HG03135 (cell line): ENCODE results near the gene PDILT.

Experiments
- ATAC-seq: cut with Tn5 transposase; IDR thresholded peaks from one replicate; pipeline ENCODE4 v1.9.1; 2021; ENCODE audit warnings: mild to moderate bottlenecking, moderate library complexity; ENCODE audit not compliant: unreplicated experiment

PDILT gene

GRCh38 chr16:20409398-20410120, 5.0 kb upstream of the PDILT start, which contains the start of gene ACSM5:
TSS of gene ACSM5 (plus strand) at chr16:20409534. CDS start at chr16:20411485, 1,951 bp downstream.
- ATAC-seq, result peak; percentile 36

- ATAC-seq, result no peak
These were observed 1.9 kb downstream of the PDILT start for GRCh38 chr16:20402651-20403050.

- no peak for ATAC-seq
These were observed 3.0 kb downstream of the PDILT start for GRCh38 chr16:20401475-20402016.

GRCh38 chr16:20401066-20401465, 3.5 kb downstream of the PDILT start:
- ATAC-seq, result no peak

DNA sequence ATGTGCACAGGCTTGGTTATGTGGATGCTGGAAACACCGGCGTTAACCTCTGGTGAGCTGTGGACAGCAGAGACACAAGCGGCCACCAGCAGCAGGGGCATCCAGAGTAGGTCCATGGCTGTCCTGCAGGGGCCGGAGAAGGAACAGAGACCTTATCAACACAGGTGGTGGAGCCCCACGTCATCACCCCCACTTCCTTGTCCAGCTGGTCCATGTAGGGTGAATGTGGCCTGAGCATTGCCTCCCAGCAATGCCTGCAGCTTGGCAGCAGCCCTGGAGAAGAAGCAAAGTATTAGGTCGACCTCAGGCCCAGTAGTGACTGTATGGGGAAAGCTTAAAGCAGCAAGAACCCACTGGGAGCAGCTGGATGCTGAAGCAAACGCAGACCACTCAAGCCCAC, 5.4 kb downstream of the PDILT start:
- ATAC-seq, result no peak

DNA sequence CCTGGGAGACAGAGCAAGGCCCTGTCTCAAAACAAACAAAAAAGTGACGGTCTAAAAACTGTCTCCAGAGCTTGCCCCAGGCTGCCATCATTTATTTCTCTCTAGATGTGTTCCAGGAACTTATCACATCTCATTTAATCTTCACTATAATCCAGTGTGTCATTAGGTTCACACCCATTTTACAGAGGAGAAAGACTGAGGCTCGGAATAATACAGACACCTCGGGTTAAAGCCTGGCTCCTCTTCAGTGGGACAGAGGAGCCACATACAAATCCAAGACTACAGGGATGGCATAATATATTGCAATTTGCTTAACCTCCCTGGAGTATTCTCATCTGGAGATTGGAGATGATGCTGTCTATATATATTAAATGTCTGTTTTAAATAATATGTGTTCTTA, 5.9 kb downstream of the PDILT start:
- no peak for ATAC-seq

DNA sequence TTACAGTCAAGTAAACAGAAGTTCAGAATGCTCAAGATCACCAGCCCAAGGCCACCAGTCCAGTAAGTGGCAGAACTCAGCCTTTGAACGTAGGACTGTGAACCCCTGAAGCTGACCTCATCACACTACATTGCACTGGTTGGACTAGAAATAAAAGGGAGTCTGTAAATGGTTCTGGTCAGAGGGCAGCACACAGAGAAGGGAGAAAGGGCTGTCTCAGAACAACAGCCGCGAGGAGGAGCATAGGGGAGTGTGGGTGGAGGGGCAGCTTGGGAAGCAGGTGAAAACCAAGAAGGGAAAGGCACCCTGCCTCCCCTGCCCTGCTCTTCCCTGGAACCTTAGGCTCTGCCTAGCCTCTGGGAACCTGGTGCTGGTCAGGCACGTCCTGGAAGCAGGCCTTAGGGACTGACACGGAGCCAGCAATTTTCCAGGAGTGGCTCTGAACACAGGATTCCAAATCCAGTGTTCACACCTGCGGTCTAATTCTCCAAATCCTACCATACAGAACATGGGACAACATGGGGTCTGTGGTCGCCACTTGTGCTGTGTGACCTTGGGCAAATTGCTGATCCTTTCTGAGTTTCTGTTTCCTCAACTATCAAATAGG, 7.0 kb downstream of the PDILT start:
- ATAC-seq, result no peak

- ATAC-seq, result no peak
These were observed 7.6 kb downstream of the PDILT start for GRCh38 chr16:20396846-20397467.

- ATAC-seq, result no peak
These were observed 8.6 kb downstream of the PDILT start for GRCh38 chr16:20395946-20396345.

DNA sequence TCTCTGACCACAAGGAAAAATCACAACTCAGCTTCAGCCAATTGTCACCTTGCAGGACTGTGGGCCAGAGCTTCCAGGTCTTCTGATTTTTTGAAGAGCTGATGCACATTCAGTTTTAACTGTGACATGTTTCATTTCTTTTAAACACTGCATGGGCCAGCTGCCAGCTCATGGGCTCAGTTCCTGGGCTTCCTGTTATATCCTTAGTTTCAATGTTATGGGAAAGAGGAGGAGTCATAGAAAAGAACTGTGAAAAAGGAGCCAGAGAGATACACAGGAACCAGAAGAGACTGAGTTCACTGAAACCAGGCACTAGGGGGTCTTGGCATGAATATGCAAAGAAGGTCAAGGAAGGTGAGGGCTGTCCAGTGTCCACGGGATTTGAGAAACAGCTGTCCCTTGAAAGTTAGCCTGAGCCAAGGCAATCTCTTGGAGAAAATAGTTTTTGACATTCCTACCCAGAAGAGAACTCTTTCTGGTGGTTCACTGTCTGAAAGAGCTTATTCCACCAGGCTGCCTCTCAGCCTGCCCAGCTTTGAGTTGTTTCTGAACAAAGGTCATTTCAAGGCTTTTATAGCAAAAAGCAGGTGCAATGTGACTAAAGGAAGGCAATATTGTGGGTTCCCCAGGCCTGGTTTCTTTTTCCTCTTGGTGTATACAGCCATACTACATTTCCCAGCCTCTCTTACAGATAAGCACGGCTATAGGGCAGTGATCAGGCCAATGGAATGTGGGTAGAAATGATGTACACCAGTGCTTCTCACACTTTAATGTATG, 10.5 kb downstream of the PDILT start:
- no peak for ATAC-seq

DNA sequence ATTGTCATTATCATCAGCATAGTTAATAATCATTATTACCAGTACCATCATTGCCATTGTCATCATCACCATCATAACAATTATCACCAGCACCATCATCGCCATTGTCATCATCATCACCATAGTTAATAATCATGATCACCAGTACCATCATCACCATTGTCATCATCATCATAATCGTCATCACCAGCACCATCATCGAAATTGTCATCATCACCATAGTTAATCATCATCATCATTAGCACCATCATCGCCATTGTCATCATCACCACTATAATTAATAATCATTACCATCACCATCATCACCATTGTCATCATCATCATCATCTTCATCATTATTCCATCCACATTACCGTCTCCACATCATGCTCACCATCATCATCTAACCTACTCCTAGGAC, 13.5 kb downstream of the PDILT start:
- ATAC-seq, result no peak

GRCh38 chr16:20388854-20389253, 15.7 kb downstream of the PDILT start:
- no peak for ATAC-seq

- no peak for ATAC-seq
These were observed 16.6 kb downstream of the PDILT start for GRCh38 chr16:20387978-20388377.

DNA sequence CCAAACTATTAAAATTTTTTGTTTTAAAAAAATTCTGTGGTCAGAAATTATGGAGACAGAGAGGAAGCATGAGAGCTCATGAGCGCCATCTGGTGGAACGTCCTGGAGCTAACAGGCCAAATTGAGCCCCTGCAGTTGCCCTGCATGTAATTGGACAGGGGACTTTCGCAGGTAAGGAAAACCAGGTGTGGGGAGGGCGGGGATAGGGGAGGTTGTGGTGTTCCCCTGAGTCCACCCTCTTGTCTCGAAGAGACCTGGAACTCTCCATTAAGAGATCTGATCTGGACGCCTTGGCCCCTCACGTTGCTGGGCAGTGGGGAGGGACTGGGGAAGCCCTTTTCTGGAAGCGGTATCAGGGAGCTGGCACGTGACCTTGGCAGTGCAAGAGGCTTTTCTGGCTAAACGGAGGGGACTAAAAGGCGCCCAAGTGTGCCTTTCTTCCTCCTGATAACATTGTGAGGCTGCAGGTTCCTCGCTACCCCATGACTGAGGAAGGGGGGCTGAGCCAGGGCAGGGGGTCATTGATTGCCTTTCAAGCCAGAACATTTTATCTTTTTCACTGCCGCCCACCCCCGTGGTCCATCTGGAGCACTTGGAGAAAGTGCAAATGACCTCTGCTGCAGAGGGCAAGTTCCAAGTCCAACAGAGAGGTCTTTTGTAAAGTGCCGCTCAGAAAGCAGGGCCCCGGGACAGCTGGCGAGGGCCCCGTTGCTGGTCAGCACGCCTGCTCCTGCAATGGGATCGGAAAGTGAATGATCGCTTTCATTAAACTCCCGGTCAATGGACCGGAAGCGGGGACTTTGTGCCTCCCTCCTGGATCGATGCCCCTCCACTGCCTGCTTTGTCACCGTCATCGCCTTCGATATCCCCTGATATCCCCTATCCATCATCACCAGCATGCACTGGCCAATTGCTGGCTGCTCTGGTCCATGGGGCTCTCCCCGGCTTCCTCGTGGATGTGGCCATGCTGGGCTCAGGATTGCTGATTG, 18.4 kb downstream of the PDILT start:
- ATAC-seq, result no peak

DNA sequence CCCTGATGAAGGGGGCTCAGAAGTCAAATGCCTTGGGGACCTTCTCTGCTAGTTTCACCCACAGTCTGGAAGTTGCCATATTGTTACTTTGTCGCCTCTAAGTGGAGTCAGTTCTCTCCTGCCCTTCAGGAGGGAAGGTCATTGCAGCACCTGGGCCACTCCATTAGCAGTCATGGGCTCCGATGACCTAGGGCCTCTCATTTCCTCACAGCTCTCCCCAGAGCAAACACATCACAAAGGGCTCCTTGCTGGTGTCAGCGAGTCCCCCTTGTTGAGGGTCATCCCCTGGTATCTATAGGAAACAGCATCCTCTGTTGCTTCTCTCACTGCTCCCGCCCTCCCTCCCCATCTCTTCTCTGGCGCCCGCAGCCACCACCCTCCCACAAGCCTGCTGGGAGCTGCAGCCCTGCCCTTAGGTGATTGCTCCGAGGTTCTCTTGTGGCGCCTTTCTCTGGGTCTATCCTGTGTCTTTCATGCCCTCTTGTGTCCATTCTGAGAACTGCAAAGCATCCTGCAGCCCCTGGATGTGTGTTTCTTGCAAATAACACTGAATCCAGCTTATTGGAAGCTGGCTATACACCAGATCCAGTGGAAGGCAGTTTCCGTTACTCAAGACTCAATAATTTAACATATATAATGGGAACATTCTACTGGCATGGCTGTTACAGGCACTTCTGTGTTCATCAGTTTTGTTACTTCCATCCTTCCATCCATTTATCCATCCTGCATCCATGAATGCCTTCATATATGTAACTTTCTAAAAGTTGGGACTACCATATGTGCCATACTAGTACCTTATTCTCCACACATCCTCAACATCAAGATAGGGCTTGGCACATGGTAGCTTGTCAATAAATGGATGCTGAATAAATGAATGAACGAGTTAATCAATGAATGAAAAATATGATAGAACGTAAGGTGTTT, 21.2 kb downstream of the PDILT start:
- ATAC-seq, result no peak

- no peak for ATAC-seq
These were observed 22.2 kb downstream of the PDILT start for GRCh38 chr16:20382202-20382948.

GRCh38 chr16:20380782-20381181, 23.8 kb downstream of the PDILT start:
- no peak for ATAC-seq

GRCh38 chr16:20377181-20377580, 27.4 kb downstream of the PDILT start:
- no peak for ATAC-seq
